BJ (cell line): ENCODE measurements around the gene CFAP74. TPM values are rescaled to one million over a fixed set of nuclear protein-coding genes. Genes with fewer than 3 reads are reported as not detected.

Source experiments
- CTCF ChIA-PET: fragments of 350-600 bp; formaldehyde crosslinking; extraction: SDS; loops from one replicate; lab custom pipeline; 2021; ENCODE audit warnings: antibody characterized with exemption, inconsistent platforms; lab: Yijun Ruan, JAX
- POLR2A ChIA-PET: fragments of 300-600 bp; sonication (Branson Sonifier 250); formaldehyde crosslinking; extraction: SDS; loops from one replicate; lab custom pipeline; 2021; ENCODE audit warnings: antibody characterized with exemption; lab: Charles Lee
- DNase-seq: peaks from one replicate; pipeline ENCODE4 v3.0.0-alpha.2; 2011; ENCODE audit warnings: low read depth
- H3K27me3 ChIP-seq: 2 replicates; pipeline ENCODE4 v1.6.0; 2011; ENCODE audit warnings: low read length; ENCODE audit not compliant: control insufficient read depth, insufficient read depth
- H3K36me3 ChIP-seq: 2 replicates; pipeline ENCODE4 v1.5.1; 2011; ENCODE audit warnings: low read length; ENCODE audit not compliant: control insufficient read depth, insufficient read depth
- H3K4me3 ChIP-seq: 2 replicates; pipeline ENCODE4 v1.5.1; 2011; ENCODE audit warnings: low read depth, mild to moderate bottlenecking, control low read depth, low read length
- CTCF ChIP-seq: IDR thresholded peaks from 2 replicates; pipeline ENCODE4 v1.5.1; 2011; ENCODE audit warnings: low read depth, mild to moderate bottlenecking, control low read depth, inconsistent platforms, low read length, moderate library complexity; ENCODE audit not compliant: insufficient read depth
- polyA plus RNA-seq: library from polyadenylated mRNA; depleted of rRNA; stranded (reverse); fragments of >200 nt; gene quantifications from 2 replicates; pipeline ENCODE4 v1.2.3, GENCODE V29; 2011

Gene CFAP74
- polyA plus RNA-seq, 1 experiment, result not detected

- Histone ChIP-seq H3K36me3 (no peaks in the 10 kb centered on the region), H3K27me3 (peaks cover 4% of the 10 kb centered on the region), H3K4me3 (no peak overlapping the region)
- DNase-seq, result no peak
- ChIA-PET POLR2A (no interaction called here), CTCF (no interaction called here)
- TF ChIP-seq CTCF, result no peak
Measured at GRCh38 chr1:2038229-2038628, 34.6 kb upstream of the CFAP74 start.

- no peak for DNase-seq
- no peaks in the 10 kb centered on the region for H3K36me3 ChIP-seq
- no peak overlapping the region for H3K4me3 ChIP-seq
- ChIA-PET POLR2A (no interaction called here), CTCF (no interaction called here)
- H3K27me3 ChIP-seq, result peaks cover 6% of the 10 kb centered on the region
- no peak for TF ChIP-seq CTCF
Measured at GRCh38 chr1:2037314-2037979, 33.9 kb upstream of the CFAP74 start.

- no peaks in the 10 kb centered on the region for H3K36me3 ChIP-seq
- no peak for TF ChIP-seq CTCF
- ChIA-PET CTCF (interaction anchor here (2.4 kb wide), 1 partner anchor 8 kb away, joined by 8 read pairs; no protein-coding TSS in a partner anchor), POLR2A (no interaction called here)
- no peak for DNase-seq
- H3K4me3 ChIP-seq, result no peak overlapping the region
- peaks cover 7% of the 10 kb centered on the region for H3K27me3 ChIP-seq
Measured at GRCh38 chr1:2036287-2036686, 32.7 kb upstream of the CFAP74 start.

GRCh38 chr1:2033165-2033564 lies 29.6 kb upstream of the CFAP74 start:
- TF ChIP-seq CTCF, result no peak
- DNase-seq, result no peak
- ChIA-PET POLR2A (no interaction called here), CTCF (interaction anchor here (0.9 to 4.7 kb wide), 2 partner anchors 11 to 14 kb away, joined by 3 to 23 read pairs; no protein-coding TSS in a partner anchor)
- H3K27me3 ChIP-seq, result peaks cover 5% of the 10 kb centered on the region
- H3K4me3 ChIP-seq, result no peak overlapping the region
- H3K36me3 ChIP-seq, result no peaks in the 10 kb centered on the region

GRCh38 chr1:2032737-2033136 lies 29.2 kb upstream of the CFAP74 start:
- POLR2A ChIA-PET, result no interaction called here
- peaks cover 4% of the 10 kb centered on the region for H3K27me3 ChIP-seq
- DNase-seq, result no peak
- no peaks in the 10 kb centered on the region for H3K36me3 ChIP-seq
- CTCF ChIA-PET, result interaction anchor here (1.1 to 4.7 kb wide), 2 partner anchors 12 to 14 kb away, joined by 4 to 23 read pairs; no protein-coding TSS in a partner anchor
- TF ChIP-seq CTCF, result no peak
- no peak overlapping the region for H3K4me3 ChIP-seq
